Neural cell (in vitro differentiated cells): ENCODE data around the gene IGFL1.

ENCODE experiments used
- EP300 ChIP-seq: fragments of 450-650 bp; conservative IDR thresholded peaks from 2 replicates; pipeline ENCODE4 v1.6.1; 2014; ENCODE audit warnings: antibody characterized with exemption, mild to moderate bottlenecking, moderate library complexity; ENCODE audit not compliant: poor library complexity, severe bottlenecking
- EZH2 ChIP-seq: fragments of 200-600, 300-800 bp; shearing (Covaris generic), sonication (generic); IDR thresholded peaks from 2 replicates; pipeline ENCODE4 v1.6.1; 2014; ENCODE audit warnings: antibody characterized with exemption, low read length, borderline replicate concordance, mild to moderate bottlenecking; ENCODE audit not compliant: insufficient read depth, poor library complexity, severe bottlenecking
- POLR2AphosphoS5 ChIP-seq: IDR thresholded peaks from 2 replicates; pipeline ENCODE4 v1.6.1; 2012
- RAD21 ChIP-seq: fragments of 450-650 bp; conservative IDR thresholded peaks from 2 replicates; pipeline ENCODE4 v1.6.1; 2014; ENCODE audit warnings: antibody characterized with exemption, mild to moderate bottlenecking, moderate library complexity
- SMC3 ChIP-seq: fragments of 450-650 bp; conservative IDR thresholded peaks from 2 replicates; pipeline ENCODE4 v1.6.1; 2014; ENCODE audit warnings: antibody characterized with exemption, mild to moderate bottlenecking, moderate library complexity; ENCODE audit not compliant: poor library complexity
- TAF1 ChIP-seq: IDR thresholded peaks from 2 replicates; pipeline ENCODE4 v1.6.1; 2012; ENCODE audit warnings: low read depth
- TF ChIP-seq, protein P1 (sequence below): fragments of 450-650 bp; IDR thresholded peaks from 2 replicates; pipeline ENCODE4 v1.5.1; 2014; ENCODE audit warnings: antibody characterized with exemption, mild to moderate bottlenecking, moderate library complexity; ENCODE audit not compliant: poor library complexity, severe bottlenecking
- TF ChIP-seq, protein P2 (sequence below): IDR thresholded peaks from 2 replicates; pipeline ENCODE4 v1.6.1; 2012; ENCODE audit warnings: borderline replicate concordance

DNA sequence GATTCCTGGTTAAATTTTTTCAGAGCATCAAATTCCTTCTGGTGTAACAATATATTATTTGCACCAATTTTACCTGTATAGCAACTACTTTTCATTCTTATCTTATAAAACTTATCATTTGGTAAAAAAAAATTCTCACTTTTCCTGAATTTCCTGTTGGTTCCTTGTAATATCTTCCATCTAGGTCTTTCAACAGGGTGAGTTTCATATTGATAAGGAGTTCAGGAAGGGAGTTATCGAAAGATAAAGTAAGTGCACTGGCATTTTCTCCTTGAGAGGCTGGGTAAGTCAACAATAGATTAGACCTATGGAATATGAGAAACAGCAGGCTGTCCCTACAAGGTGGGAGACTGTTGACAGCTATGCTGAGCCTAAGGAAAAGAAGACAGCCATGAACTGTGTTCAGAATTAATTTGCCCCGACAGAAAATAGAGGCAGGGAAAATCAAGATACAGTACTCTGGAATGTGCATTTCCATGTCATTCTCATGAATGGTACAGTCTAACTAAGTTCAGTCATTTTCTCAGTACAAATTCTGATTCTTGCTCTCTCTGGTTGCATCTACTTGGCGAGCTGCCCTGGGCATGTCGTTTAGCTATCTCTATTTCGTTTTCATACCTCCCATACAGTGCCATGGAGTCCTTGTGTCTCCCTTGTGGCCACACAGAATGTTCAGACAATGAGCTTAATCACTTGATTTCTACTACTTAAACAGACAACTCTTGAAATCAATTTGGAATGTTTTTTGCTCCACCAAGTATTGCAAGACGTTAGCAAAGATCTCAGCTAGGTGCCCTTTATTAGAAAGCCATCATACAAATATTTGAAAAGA is 9.9 kb downstream of the IGFL1 start:
- TF ChIP-seq, protein P1, sequence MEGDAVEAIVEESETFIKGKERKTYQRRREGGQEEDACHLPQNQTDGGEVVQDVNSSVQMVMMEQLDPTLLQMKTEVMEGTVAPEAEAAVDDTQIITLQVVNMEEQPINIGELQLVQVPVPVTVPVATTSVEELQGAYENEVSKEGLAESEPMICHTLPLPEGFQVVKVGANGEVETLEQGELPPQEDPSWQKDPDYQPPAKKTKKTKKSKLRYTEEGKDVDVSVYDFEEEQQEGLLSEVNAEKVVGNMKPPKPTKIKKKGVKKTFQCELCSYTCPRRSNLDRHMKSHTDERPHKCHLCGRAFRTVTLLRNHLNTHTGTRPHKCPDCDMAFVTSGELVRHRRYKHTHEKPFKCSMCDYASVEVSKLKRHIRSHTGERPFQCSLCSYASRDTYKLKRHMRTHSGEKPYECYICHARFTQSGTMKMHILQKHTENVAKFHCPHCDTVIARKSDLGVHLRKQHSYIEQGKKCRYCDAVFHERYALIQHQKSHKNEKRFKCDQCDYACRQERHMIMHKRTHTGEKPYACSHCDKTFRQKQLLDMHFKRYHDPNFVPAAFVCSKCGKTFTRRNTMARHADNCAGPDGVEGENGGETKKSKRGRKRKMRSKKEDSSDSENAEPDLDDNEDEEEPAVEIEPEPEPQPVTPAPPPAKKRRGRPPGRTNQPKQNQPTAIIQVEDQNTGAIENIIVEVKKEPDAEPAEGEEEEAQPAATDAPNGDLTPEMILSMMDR = no peak
- TF ChIP-seq POLR2AphosphoS5 (no peak), RAD21 (no peak), SMC3 (no peak), EP300 (no peak), EZH2 (no peak), TAF1 (no peak)
- TF ChIP-seq, protein P2, sequence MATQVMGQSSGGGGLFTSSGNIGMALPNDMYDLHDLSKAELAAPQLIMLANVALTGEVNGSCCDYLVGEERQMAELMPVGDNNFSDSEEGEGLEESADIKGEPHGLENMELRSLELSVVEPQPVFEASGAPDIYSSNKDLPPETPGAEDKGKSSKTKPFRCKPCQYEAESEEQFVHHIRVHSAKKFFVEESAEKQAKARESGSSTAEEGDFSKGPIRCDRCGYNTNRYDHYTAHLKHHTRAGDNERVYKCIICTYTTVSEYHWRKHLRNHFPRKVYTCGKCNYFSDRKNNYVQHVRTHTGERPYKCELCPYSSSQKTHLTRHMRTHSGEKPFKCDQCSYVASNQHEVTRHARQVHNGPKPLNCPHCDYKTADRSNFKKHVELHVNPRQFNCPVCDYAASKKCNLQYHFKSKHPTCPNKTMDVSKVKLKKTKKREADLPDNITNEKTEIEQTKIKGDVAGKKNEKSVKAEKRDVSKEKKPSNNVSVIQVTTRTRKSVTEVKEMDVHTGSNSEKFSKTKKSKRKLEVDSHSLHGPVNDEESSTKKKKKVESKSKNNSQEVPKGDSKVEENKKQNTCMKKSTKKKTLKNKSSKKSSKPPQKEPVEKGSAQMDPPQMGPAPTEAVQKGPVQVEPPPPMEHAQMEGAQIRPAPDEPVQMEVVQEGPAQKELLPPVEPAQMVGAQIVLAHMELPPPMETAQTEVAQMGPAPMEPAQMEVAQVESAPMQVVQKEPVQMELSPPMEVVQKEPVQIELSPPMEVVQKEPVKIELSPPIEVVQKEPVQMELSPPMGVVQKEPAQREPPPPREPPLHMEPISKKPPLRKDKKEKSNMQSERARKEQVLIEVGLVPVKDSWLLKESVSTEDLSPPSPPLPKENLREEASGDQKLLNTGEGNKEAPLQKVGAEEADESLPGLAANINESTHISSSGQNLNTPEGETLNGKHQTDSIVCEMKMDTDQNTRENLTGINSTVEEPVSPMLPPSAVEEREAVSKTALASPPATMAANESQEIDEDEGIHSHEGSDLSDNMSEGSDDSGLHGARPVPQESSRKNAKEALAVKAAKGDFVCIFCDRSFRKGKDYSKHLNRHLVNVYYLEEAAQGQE = no peak
